Activated B cell treated with CpG ODN at 0.5 μM for 24 hours (primary cell): Measurements from ENCODE around the gene ZBTB40. TPM values are rescaled to one million over a fixed set of nuclear protein-coding genes. Genes with fewer than 3 reads are reported as not detected.

Experiments used
- ATAC-seq: fragments of 200-7000 bp; cut with Tn5 transposase; one replicate; pipeline ENCODE4 v1.10.0; 2021; ENCODE audit warnings: low read depth, mild to moderate bottlenecking, moderate library complexity
- CTCF ChIA-PET: fragments of 350-600 bp; sonication (Branson Sonifier 250); formaldehyde crosslinking; loops from one replicate; lab custom pipeline; 2021; ENCODE audit warnings: antibody characterized with exemption; lab: Charles Lee
- POLR2A ChIA-PET: fragments of 350-600 bp; sonication (Branson Sonifier 250); formaldehyde crosslinking; loops from one replicate; lab custom pipeline; 2021; ENCODE audit warnings: antibody characterized with exemption; lab: Charles Lee
- DNase-seq: peaks from one replicate; pipeline ENCODE4 v3.0.0; 2022
- H3K27ac Mint-ChIP-seq: one replicate; pipeline ENCODE4 v1.8.0; 2020; ENCODE audit warnings: mixed read lengths
- H3K27me3 Mint-ChIP-seq: one replicate; pipeline ENCODE4 v1.8.0; 2021; ENCODE audit warnings: mixed read lengths
- H3K36me3 Mint-ChIP-seq: one replicate; pipeline ENCODE4 v1.8.0; 2021; ENCODE audit warnings: low read depth, mixed read lengths
- H3K4me1 Mint-ChIP-seq: one replicate; pipeline ENCODE4 v1.8.0; 2021; ENCODE audit warnings: mixed read lengths
- H3K4me3 Mint-ChIP-seq: one replicate; pipeline ENCODE4 v1.8.0; 2020; ENCODE audit warnings: mild to moderate bottlenecking, mixed read lengths
- H3K9me3 Mint-ChIP-seq: one replicate; pipeline ENCODE4 v1.8.0; 2020; ENCODE audit warnings: mixed read lengths
- CTCF ChIP-seq: fragments of 200-600 bp; IDR thresholded peaks from one replicate; pipeline ENCODE4 v1.8.0; 2022; ENCODE audit warnings: antibody characterized with exemption, mild to moderate bottlenecking
- intact Hi-C: fragments of 100-400 bp; cut with micrococcal nuclease; formaldehyde crosslinking; loops from one replicate; pipeline ENCODE4 v1.15.1; 2024
- total RNA-seq: library from RNA; stranded (reverse); gene quantifications from 2 replicates; pipeline ENCODE4 v1.2.3, GENCODE V29; 2022

ZBTB40 gene
- total RNA-seq, 1 donor from 2014 or later = 36.2 TPM

- H3K9me3 Mint-ChIP-seq = peaks cover 8% of the 10 kb centered on the region
- peaks cover 47% of the 10 kb centered on the region for H3K36me3 Mint-ChIP-seq
- no peaks in the 10 kb centered on the region for H3K27me3 Mint-ChIP-seq
- DNase-seq (no peak), ATAC-seq (no peak)
- no peak for TF ChIP-seq CTCF
- H3K27ac Mint-ChIP-seq = no peak overlapping the region
- H3K4me1 Mint-ChIP-seq = peaks cover 2% of the 10 kb centered on the region
- POLR2A ChIA-PET = no interaction called here
- CTCF ChIA-PET = no interaction called here
- intact Hi-C loops = no loop called here
- no peak overlapping the region for H3K4me3 Mint-ChIP-seq
Observed at GRCh38 chr1:22489278-22489677, 37.6 kb downstream of the ZBTB40 start.

- no peak overlapping the region for H3K4me3 Mint-ChIP-seq
- H3K9me3 Mint-ChIP-seq = peaks cover 3% of the 10 kb centered on the region
- H3K4me1 Mint-ChIP-seq = peaks cover 2% of the 10 kb centered on the region
- no peak for TF ChIP-seq CTCF
- H3K27ac Mint-ChIP-seq = no peak overlapping the region
- POLR2A ChIA-PET = no interaction called here
- no peak for DNase-seq
- intact Hi-C loops = no loop called here
- ATAC-seq = no peak
- H3K36me3 Mint-ChIP-seq = peaks cover 46% of the 10 kb centered on the region
- H3K27me3 Mint-ChIP-seq = no peaks in the 10 kb centered on the region
- CTCF ChIA-PET = no interaction called here
Observed at GRCh38 chr1:22489823-22490222, 38.2 kb downstream of the ZBTB40 start.

- no peak for ATAC-seq
- ChIA-PET CTCF (no interaction called here), POLR2A (no interaction called here)
- Mint-ChIP-seq H3K4me3 (no peak overlapping the region), H3K27ac (no peak overlapping the region), H3K27me3 (no peaks in the 10 kb centered on the region), H3K9me3 (no peaks in the 10 kb centered on the region), H3K4me1 (peaks cover 2% of the 10 kb centered on the region), H3K36me3 (peaks cover 47% of the 10 kb centered on the region)
- DNase-seq = no peak
- intact Hi-C loops = no loop called here
- no peak for TF ChIP-seq CTCF
Observed at GRCh38 chr1:22490309-22490708, 38.7 kb downstream of the ZBTB40 start.

GRCh38 chr1:22491995-22492715 lies 40.5 kb downstream of the ZBTB40 start:
- no peaks in the 10 kb centered on the region for H3K27me3 Mint-ChIP-seq
- intact Hi-C loops = no loop called here
- CTCF ChIA-PET = interaction anchor here (0.9 kb wide), 1 partner anchor 387 kb away, joined by 3 read pairs; no protein-coding TSS in a partner anchor

More at GRCh38 chr1:22491995-22492715, 40.5 kb downstream of the ZBTB40 start:
- peaks cover 61% of the 10 kb centered on the region for H3K36me3 Mint-ChIP-seq
- no peak overlapping the region for H3K27ac Mint-ChIP-seq
- no peaks in the 10 kb centered on the region for H3K4me1 Mint-ChIP-seq
- no peaks in the 10 kb centered on the region for H3K9me3 Mint-ChIP-seq
- H3K4me3 Mint-ChIP-seq = no peak overlapping the region
- ATAC-seq (no peak), DNase-seq (no peak)
- POLR2A ChIA-PET = interaction anchor here (0.6 kb wide), 1 partner anchor 310 kb away, joined by 3 read pairs; no protein-coding TSS in a partner anchor
- TF ChIP-seq CTCF = no peak
